ENCODE data around the gene ALOXE3.
A peak's percentile ranks its signal among the peaks of the same experiment; 100 is the strongest.

The ALOXE3 gene

GRCh38 chr17:8117980-8118768 lies at the start of gene ALOXE3:
Gene ALOXE3 (minus strand): TSS chr17:8118514. CDS start chr17:8117990, 524 bp downstream.
- Histone ChIP-seq H3K27me3 (peaks cover 85% of the 10 kb centered on the region), H3K9ac (peak within 1 kb of the TSS; percentile 63), H3K36me3 (no peaks in the 10 kb centered on the region), H3K9me3 (no peaks in the 10 kb centered on the region), H3K4me2 (peak within 1 kb of the TSS; percentile 95), H3K27ac (no peak within 1 kb of the TSS), H3K4me3 (peak within 1 kb of the TSS; percentile 71), H4K20me1 (peaks cover 42% of the 10 kb centered on the region), H3K4me1 (peaks cover 39% of the 10 kb centered on the region)
- TF ChIP-seq Cebpa-rat (IDR thresholded peaks at IDR 0.05) = no peak

- no peak for TF ChIP-seq Cebpa-rat (IDR thresholded peaks at IDR 0.05)
- Histone ChIP-seq H3K9me3 (no peaks in the 10 kb centered on the region), H3K27me3 (no peaks in the 10 kb centered on the region), H3K27ac (no peak overlapping the region), H3K4me3 (no peak overlapping the region), H3K36me3 (no peaks in the 10 kb centered on the region), H3K4me1 (peaks cover 48% of the 10 kb centered on the region), H4K20me1 (no peaks in the 10 kb centered on the region), H3K9ac (no peak overlapping the region; the same call in 1 of the 2 replicates), H3K4me2 (no peak overlapping the region)
Observed at GRCh38 chr17:8167526-8167925, 49.2 kb upstream of the ALOXE3 start.

GRCh38 chr17:8166731-8167130 lies 48.4 kb upstream of the ALOXE3 start:
- H3K4me2 ChIP-seq = no peak overlapping the region
- no peaks in the 10 kb centered on the region for H3K36me3 ChIP-seq
- H3K9me3 ChIP-seq = no peaks in the 10 kb centered on the region
- no peaks in the 10 kb centered on the region for H3K27me3 ChIP-seq
- H3K4me1 ChIP-seq = peaks cover 44% of the 10 kb centered on the region
- no peak overlapping the region for H3K27ac ChIP-seq
- H3K4me3 ChIP-seq = no peak overlapping the region
- peaks cover 6% of the 10 kb centered on the region for H4K20me1 ChIP-seq
- TF ChIP-seq Cebpa-rat (IDR thresholded peaks at IDR 0.05) = no peak
- no peak overlapping the region for H3K9ac ChIP-seq

GRCh38 chr17:8164815-8165131 lies 46.5 kb upstream of the ALOXE3 start:
- H3K4me3 ChIP-seq = no peak overlapping the region; the same call in 1 of the 2 replicates
- H3K27ac ChIP-seq = peak overlapping the region; percentile 98

DNA sequence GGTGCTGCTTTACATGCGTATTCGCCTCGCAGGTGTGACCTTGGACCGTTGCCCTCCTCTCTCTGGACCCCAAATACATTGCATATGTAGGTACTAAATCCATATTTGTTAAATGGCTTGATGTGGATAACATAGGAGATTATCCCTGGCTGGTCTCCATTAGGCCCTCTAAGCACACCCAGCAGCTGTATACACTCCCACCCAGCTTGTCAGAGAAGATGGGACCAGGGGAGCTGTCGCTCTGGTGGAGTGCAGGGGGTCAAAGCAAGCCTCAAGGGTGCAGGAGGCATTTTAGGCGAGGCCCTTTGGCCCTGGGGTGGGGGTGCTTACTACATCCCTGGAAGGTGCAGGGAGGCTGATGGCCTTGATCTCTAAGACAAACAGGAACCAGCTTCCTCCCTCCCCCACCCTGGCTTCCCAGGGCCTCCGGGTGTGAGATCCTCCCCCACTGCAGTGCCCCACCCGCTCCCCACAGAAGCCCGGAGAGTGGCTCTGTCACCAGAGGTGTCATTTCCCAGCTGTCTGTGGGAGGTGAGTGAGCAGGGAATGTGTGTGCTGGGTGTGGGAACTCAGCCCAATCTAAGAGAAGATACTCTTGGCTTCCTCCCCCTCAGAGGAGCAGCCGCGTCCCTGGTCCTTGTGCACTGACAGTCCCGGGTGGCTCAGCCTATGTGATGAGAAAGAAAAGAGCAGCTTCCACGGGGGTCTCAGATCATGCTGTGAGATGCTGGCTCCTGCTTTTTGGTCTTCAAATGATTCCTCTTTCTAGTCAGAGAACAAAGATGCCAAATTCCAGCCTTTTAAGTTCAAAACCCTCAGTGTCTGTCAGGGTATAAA lies 45.9 kb upstream of the ALOXE3 start:
- Histone ChIP-seq H3K4me1 (peaks cover 49% of the 10 kb centered on the region), H3K27ac (peak overlapping the region; percentile 98), H3K4me3 (peak overlapping the region; percentile 100)

More at GRCh38 chr17:8164815-8165131, 46.5 kb upstream of the ALOXE3 start:
- peak overlapping the region; percentile 91 for H3K4me2 ChIP-seq
- TF ChIP-seq Cebpa-rat (IDR thresholded peaks at IDR 0.05) = no peak
- H3K4me1 ChIP-seq = peaks cover 44% of the 10 kb centered on the region
- no peak overlapping the region; the same call in 1 of the 2 replicates for H3K9ac ChIP-seq
- no peaks in the 10 kb centered on the region for H3K9me3 ChIP-seq
- H4K20me1 ChIP-seq = peaks cover 25% of the 10 kb centered on the region
- H3K36me3 ChIP-seq = peaks cover 16% of the 10 kb centered on the region
- no peaks in the 10 kb centered on the region for H3K27me3 ChIP-seq

DNA sequence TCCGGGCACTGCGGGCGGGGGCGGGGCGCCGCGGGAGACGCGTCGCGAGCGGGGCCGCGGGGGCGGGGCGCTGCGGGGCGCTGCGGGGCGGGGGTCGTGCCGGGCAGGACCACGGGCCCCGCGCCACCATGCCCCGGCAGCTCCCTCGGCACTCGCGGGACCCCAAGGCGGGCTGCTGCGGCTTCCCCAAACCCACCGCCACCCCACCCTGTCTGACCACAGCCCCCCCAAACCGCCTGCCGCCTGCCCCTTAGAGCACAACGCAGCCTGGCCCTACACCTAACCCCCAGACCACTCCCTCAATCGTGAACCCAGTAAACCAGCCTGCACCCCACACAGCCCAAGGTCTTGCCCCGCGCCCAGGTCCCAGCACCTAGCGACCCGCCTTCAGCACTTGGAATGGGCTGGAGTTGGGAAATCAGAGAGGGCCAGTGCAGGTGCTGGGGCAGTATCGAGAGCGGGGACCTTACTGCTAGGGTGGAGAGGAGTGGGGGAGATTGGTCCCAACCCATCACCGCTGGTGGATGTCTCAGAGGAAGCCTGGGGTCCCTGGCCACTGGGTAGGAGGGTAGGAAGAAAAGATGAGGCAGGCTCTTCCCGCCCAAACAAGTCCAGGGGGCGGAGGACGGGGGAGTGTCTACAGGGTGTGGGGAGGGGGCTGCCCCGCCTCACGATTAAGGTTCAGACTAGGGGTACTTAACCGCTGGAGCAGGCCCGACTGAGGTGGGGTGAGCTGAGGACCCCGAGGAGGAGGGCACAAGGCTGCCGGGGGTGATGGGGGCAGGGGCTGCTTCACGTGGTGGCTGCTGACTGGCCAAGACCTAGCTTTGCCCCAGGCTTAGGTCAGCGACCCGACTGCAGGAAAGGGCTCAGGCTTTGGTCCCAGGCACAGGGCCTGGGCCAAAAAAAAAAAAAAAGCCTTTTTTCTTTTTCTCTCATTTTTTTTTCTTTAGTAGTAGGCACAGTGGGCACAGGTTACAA lies 45.0 kb upstream of the ALOXE3 start:
- H3K9me3 ChIP-seq = no peaks in the 10 kb centered on the region
- TF ChIP-seq Cebpa-rat (IDR thresholded peaks at IDR 0.05) = no peak
- peak overlapping the region; percentile 98 for H3K27ac ChIP-seq
- peaks cover 32% of the 10 kb centered on the region for H4K20me1 ChIP-seq
- H3K27me3 ChIP-seq = no peaks in the 10 kb centered on the region
- peaks cover 54% of the 10 kb centered on the region for H3K4me1 ChIP-seq
- peak overlapping the region; percentile 100 for H3K4me3 ChIP-seq
- H3K4me2 ChIP-seq = peak overlapping the region; percentile 91
- peaks cover 22% of the 10 kb centered on the region for H3K36me3 ChIP-seq
- peak overlapping the region; percentile 99 for H3K9ac ChIP-seq

More for the DNA sequence above, 45.9 kb upstream of the ALOXE3 start:
- H3K27me3 ChIP-seq = no peaks in the 10 kb centered on the region
- TF ChIP-seq Cebpa-rat (IDR thresholded peaks at IDR 0.05) = no peak
- H3K9me3 ChIP-seq = no peaks in the 10 kb centered on the region
- peaks cover 21% of the 10 kb centered on the region for H3K36me3 ChIP-seq
- H3K4me2 ChIP-seq = peak overlapping the region; percentile 91
- peaks cover 31% of the 10 kb centered on the region for H4K20me1 ChIP-seq
- H3K9ac ChIP-seq = peak overlapping the region; percentile 99; the same call in 1 of the 2 replicates

DNA sequence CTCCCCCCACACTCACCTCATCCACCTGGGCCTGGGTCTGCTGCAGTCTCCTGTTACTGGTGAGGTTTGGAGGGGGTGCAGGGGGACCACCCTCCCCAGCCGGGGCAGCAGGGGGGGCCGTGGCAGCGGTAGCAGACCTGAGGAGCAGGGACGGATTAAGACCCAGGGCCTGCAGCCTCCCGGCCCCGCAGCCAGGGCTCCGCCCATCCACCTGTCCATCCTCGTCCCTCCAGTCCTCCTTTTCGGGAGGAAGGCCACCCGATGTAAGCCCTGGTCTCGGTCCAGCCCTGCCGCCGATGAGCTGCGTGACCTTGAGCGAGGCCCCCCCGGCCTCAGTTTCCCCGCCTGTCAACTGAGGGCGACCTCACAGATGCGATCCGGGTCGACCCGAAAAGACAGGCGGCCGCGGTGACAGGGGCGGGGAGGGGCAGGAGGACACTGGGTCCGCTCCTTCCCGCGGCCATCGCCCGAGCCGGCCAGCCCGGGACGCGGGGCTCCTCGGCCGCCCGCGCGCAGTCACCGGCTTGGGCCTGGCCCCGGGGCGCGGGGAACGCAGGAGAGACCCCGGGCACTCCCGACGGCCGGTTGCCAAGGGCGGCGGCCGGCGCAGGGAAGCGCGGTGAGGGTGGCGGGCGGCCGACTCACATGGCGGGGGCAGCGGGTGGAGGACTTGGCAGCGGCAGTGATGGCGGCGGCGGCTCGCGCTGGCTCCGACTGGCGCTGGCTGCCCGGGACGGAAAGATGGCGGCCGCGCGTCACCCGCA lies 44.1 kb upstream of the ALOXE3 start, which contains the start of gene VAMP2:
VAMP2 (minus strand) TSS at position 716 of the 764 bp plus-strand sequence; CDS start at position 647, 69 bp downstream.
- Histone ChIP-seq H3K4me3 (peak within 1 kb of the TSS; percentile 100), H3K36me3 (peaks cover 22% of the 10 kb centered on the region), H3K9ac (peak within 1 kb of the TSS; percentile 99), H3K4me1 (peaks cover 57% of the 10 kb centered on the region), H3K9me3 (no peaks in the 10 kb centered on the region), H4K20me1 (peaks cover 32% of the 10 kb centered on the region), H3K27ac (peak within 1 kb of the TSS; percentile 98), H3K4me2 (peak within 1 kb of the TSS; percentile 99), H3K27me3 (no peaks in the 10 kb centered on the region)
- no peak for TF ChIP-seq Cebpa-rat (IDR thresholded peaks at IDR 0.05)

Data from BLaER1 (cell line).